ENCODE measurements around the gene ARHGEF12.

Gene ARHGEF12

GRCh38 chr11:120536797-120537169 is 200.6 kb downstream of the ARHGEF12 start:
- DNase-seq: no peak

DNA sequence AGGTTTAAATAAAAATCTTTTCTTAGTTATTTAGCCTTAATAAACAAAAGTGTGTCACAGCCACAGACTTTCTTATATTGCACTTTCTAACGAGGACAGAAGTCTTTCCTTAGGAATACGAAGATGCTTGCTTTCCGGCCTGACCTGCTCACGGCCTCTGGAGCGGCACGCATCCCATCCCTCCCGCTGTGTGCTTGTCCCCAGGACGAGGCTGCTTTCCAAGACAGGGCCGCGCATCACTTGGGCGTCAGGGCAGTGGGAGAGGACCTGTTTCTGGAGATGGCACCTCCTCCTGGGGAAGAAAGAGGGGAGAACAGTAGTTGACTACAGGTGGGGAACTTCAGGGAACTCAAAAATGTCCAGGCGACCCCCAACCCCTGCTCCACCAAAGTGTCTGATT is 201.8 kb downstream of the ARHGEF12 start:
- no peak for DNase-seq

GRCh38 chr11:120538707-120539106 is 202.5 kb downstream of the ARHGEF12 start:
- no peak for DNase-seq
